Measurements from ENCODE around the gene NREP. TPM values are rescaled to one million over a fixed set of nuclear protein-coding genes. Genes with fewer than 3 reads are reported as not detected.

NREP gene
- total RNA-seq, 1 experiment from 2014 or later, result 163 TPM

DNA sequence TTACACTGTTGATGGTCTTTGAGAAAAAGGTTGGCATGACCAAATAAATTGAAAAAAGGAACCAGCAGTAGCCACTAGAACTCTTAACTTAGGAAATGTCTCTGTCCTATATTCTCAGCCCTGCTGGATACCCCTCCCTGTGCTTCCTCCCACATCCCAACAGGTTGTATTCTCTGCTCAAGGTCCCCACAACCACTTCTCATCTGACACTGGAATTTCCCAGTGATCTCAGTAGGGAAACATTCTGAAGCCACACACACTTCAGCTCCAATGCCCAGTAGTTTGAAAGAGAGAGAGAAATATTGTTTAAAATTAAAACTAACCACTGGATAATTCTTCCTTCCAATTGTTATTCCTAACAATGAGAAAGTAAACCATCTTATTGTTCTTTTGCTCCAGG is 30.0 kb upstream of the NREP start:
- Histone ChIP-seq H3K56ac (ENCODE audit: insufficient read length, low read depth, low read length) (no peak overlapping the region), H2BK12ac (ENCODE audit: insufficient read length, low read depth, low read length) (no peak overlapping the region), H3K9me3 (ENCODE audit: control insufficient read depth, low read depth, low read length) (no peaks in the 10 kb centered on the region), H3K79me1 (ENCODE audit: insufficient read depth, low read depth, low read length, poor library complexity, severe bottlenecking) (no peaks in the 10 kb centered on the region), H3T11ph (ENCODE audit: low read length) (no peak overlapping the region), H2AFZ (ENCODE audit: low read length) (no peak overlapping the region), H4K8ac (replicated peaks; ENCODE audit: insufficient read length, low read depth, low read length) (no peak overlapping the region), H4K20me1 (ENCODE audit: control insufficient read depth, insufficient read depth, insufficient read length) (no peaks in the 10 kb centered on the region), H3K23ac (ENCODE audit: insufficient read length, low read depth, low read length) (no peak overlapping the region), H2BK15ac (ENCODE audit: low read depth, low read length) (no peak overlapping the region), H3K14ac (ENCODE audit: insufficient read depth, low read length) (no peak overlapping the region), H2BK120ac (ENCODE audit: low read depth, low read length, poor library complexity, severe bottlenecking) (no peak overlapping the region), H3K27me3 (ENCODE audit: insufficient read depth, low read length) (no peaks in the 10 kb centered on the region), H3K4me1 (ENCODE audit: insufficient read depth, low read length) (peaks cover 2% of the 10 kb centered on the region; the same call in 1 of the 2 replicates), H3K4ac (ENCODE audit: low read depth, low read length) (no peak overlapping the region), H3K4me2 (ENCODE audit: insufficient read depth, insufficient read length, low read length) (no peak overlapping the region), H3K23me2 (ENCODE audit: insufficient read length, low read depth, low read length, poor library complexity, severe bottlenecking) (no peaks in the 10 kb centered on the region), H3K79me2 (ENCODE audit: insufficient read depth, low read length) (no peaks in the 10 kb centered on the region), H2BK20ac (ENCODE audit: low read depth, low read length, poor library complexity, severe bottlenecking) (no peak overlapping the region), H3K9ac (ENCODE audit: extremely low read depth, insufficient read length, low read length) (no peak overlapping the region), H4K91ac (ENCODE audit: insufficient read length, low read depth, low read length) (no peak overlapping the region), H3K18ac (ENCODE audit: insufficient read length, low read depth, low read length) (no peak overlapping the region), H2BK5ac (ENCODE audit: insufficient read length, low read length) (no peak overlapping the region), H3K27ac (ENCODE audit: insufficient read length, low read depth, low read length) (no peak overlapping the region), H4K5ac (ENCODE audit: insufficient read length, low read depth, low read length) (no peak overlapping the region), H2AK5ac (ENCODE audit: insufficient read length, low read length) (no peak overlapping the region)
- Mint-ChIP-seq H3K9me3 (no peaks in the 10 kb centered on the region), H3K4me3 (no peak overlapping the region), H3K4me1 (peaks cover 10 to 14% of the 10 kb centered on the region in 2 experiments), H3K36me3 (ENCODE audit: insufficient read depth in 1 of 3, low read depth in 3 of 3) (no peaks in the 10 kb centered on the region), H3K27me3 (ENCODE audit: low read depth) (no peaks in the 10 kb centered on the region; the same call in 1 of the 2 replicates), H3K27ac (no peak overlapping the region)
- TF ChIP-seq, protein P1, sequence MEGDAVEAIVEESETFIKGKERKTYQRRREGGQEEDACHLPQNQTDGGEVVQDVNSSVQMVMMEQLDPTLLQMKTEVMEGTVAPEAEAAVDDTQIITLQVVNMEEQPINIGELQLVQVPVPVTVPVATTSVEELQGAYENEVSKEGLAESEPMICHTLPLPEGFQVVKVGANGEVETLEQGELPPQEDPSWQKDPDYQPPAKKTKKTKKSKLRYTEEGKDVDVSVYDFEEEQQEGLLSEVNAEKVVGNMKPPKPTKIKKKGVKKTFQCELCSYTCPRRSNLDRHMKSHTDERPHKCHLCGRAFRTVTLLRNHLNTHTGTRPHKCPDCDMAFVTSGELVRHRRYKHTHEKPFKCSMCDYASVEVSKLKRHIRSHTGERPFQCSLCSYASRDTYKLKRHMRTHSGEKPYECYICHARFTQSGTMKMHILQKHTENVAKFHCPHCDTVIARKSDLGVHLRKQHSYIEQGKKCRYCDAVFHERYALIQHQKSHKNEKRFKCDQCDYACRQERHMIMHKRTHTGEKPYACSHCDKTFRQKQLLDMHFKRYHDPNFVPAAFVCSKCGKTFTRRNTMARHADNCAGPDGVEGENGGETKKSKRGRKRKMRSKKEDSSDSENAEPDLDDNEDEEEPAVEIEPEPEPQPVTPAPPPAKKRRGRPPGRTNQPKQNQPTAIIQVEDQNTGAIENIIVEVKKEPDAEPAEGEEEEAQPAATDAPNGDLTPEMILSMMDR (conservative IDR thresholded peaks at IDR 0.05), result no peak
- no peak for DNase-seq
